ENCODE measurements around the gene PLTP.
A peak's percentile ranks its signal among the peaks of the same experiment; 100 is the strongest.

Gene PLTP

GRCh38 chr20:45948742-45949541, 37.0 kb upstream of the PLTP start:
- Histone ChIP-seq H3K4me2 (ENCODE audit: insufficient read depth, low read length, poor library complexity, severe bottlenecking) (no peak overlapping the region), H3K36me3 (replicated peaks in 1 of 2; ENCODE audit: control insufficient read depth in 2 of 2, insufficient read depth in 2 of 2, low read length in 2 of 2) (peaks cover 70 to 97% of the 10 kb centered on the region in 2 donors), H3K18ac (ENCODE audit: low read length) (no peak overlapping the region), H2BK5ac (ENCODE audit: low read length) (no peak overlapping the region), H4K8ac (ENCODE audit: low read depth, low read length) (no peak overlapping the region), H3K27ac (replicated peaks; ENCODE audit: low read length) (no peak overlapping the region), H4K91ac (ENCODE audit: low read depth, low read length, poor library complexity) (no peak overlapping the region), H2BK12ac (ENCODE audit: low read length) (no peak overlapping the region), H2BK120ac (ENCODE audit: low read depth, low read length) (no peak overlapping the region), H2BK15ac (ENCODE audit: low read length) (no peak overlapping the region), H3K4ac (ENCODE audit: low read length) (no peak overlapping the region), H3K4me1 (ENCODE audit: control insufficient read depth in 2 of 2, insufficient read depth in 1 of 2, low read depth in 1 of 2, low read length in 2 of 2) (no peaks in the 10 kb centered on the region), H2AK5ac (ENCODE audit: low read depth, low read length) (no peak overlapping the region), H3K4me3 (ENCODE audit: low read length in 2 of 2) (peak overlapping the region in 1 of 2 donors; percentile 8), H3K9ac (ENCODE audit: low read depth, low read length, poor library complexity) (no peak overlapping the region), H3K23ac (ENCODE audit: low read depth, low read length, poor library complexity) (peak overlapping the region; percentile 26), H3K14ac (ENCODE audit: low read length) (no peak overlapping the region), H3K79me1 (ENCODE audit: low read depth, low read length) (no peaks in the 10 kb centered on the region), H2AFZ (ENCODE audit: low read length) (no peak overlapping the region), H3K27me3 (ENCODE audit: control insufficient read depth in 3 of 3, insufficient read depth in 3 of 3, low read depth in 1 of 3, low read length in 3 of 3) (no peaks in the 10 kb centered on the region), H3K9me3 (replicated peaks in 1 of 2; ENCODE audit: control insufficient read depth in 2 of 2, insufficient read depth in 1 of 2, low read depth in 1 of 2, low read length in 2 of 2) (no peaks in the 10 kb centered on the region)
- no CpG with 5 or more reads among the region's 10 CpGs for WGBS, 2 donors (ENCODE audit: extremely low coverage in 2 of 2, insufficient read length in 2 of 2, insufficient replicate concordance in 1 of 2)
- DNase-seq (ENCODE audit: low spot score): no peak

GRCh38 chr20:45948261-45948733, 36.3 kb upstream of the PLTP start:
- Histone ChIP-seq H3K23ac (ENCODE audit: low read depth, low read length, poor library complexity) (no peak overlapping the region), H3K79me1 (ENCODE audit: low read depth, low read length) (no peaks in the 10 kb centered on the region), H4K8ac (ENCODE audit: low read depth, low read length) (no peak overlapping the region), H3K27me3 (ENCODE audit: control insufficient read depth in 3 of 3, insufficient read depth in 3 of 3, low read depth in 1 of 3, low read length in 3 of 3) (no peaks in the 10 kb centered on the region), H2BK120ac (ENCODE audit: low read depth, low read length) (no peak overlapping the region), H3K27ac (replicated peaks; ENCODE audit: low read length) (no peak overlapping the region), H4K91ac (ENCODE audit: low read depth, low read length, poor library complexity) (no peak overlapping the region), H3K4me2 (ENCODE audit: insufficient read depth, low read length, poor library complexity, severe bottlenecking) (no peak overlapping the region), H3K4me1 (ENCODE audit: control insufficient read depth in 2 of 2, insufficient read depth in 1 of 2, low read depth in 1 of 2, low read length in 2 of 2) (no peaks in the 10 kb centered on the region), H2BK15ac (ENCODE audit: low read length) (no peak overlapping the region), H3K4me3 (ENCODE audit: low read length in 2 of 2) (no peak overlapping the region), H3K9me3 (replicated peaks in 1 of 2; ENCODE audit: control insufficient read depth in 2 of 2, insufficient read depth in 1 of 2, low read depth in 1 of 2, low read length in 2 of 2) (no peaks in the 10 kb centered on the region), H2AK5ac (ENCODE audit: low read depth, low read length) (no peak overlapping the region), H2BK12ac (ENCODE audit: low read length) (no peak overlapping the region), H2AFZ (ENCODE audit: low read length) (no peak overlapping the region), H3K18ac (ENCODE audit: low read length) (no peak overlapping the region), H3K36me3 (replicated peaks in 1 of 2; ENCODE audit: control insufficient read depth in 2 of 2, insufficient read depth in 2 of 2, low read length in 2 of 2) (peaks cover 76 to 98% of the 10 kb centered on the region in 2 donors), H3K9ac (ENCODE audit: low read depth, low read length, poor library complexity) (no peak overlapping the region), H2BK5ac (ENCODE audit: low read length) (no peak overlapping the region), H3K4ac (ENCODE audit: low read length) (no peak overlapping the region), H3K14ac (ENCODE audit: low read length) (no peak overlapping the region)
- no CpG with 5 or more reads among the region's 7 CpGs for WGBS, 2 donors (ENCODE audit: extremely low coverage in 2 of 2, insufficient read length in 2 of 2, insufficient replicate concordance in 1 of 2)
- DNase-seq (ENCODE audit: low spot score): no peak

GRCh38 chr20:45947110-45947866, 35.3 kb upstream of the PLTP start:
- H3K4me1 ChIP-seq (ENCODE audit: control insufficient read depth in 2 of 2, insufficient read depth in 1 of 2, low read depth in 1 of 2, low read length in 2 of 2): no peaks in the 10 kb centered on the region
- no peak overlapping the region for H4K8ac ChIP-seq (ENCODE audit: low read depth, low read length)
- no peak overlapping the region for H3K4ac ChIP-seq (ENCODE audit: low read length)
- H3K4me3 ChIP-seq (ENCODE audit: low read length in 2 of 2): no peak overlapping the region
- H3K79me1 ChIP-seq (ENCODE audit: low read depth, low read length): no peaks in the 10 kb centered on the region
- no peaks in the 10 kb centered on the region for H3K9me3 ChIP-seq (replicated peaks in 1 of 2; ENCODE audit: control insufficient read depth in 2 of 2, insufficient read depth in 1 of 2, low read depth in 1 of 2, low read length in 2 of 2)
- no peak overlapping the region for H2BK120ac ChIP-seq (ENCODE audit: low read depth, low read length)
- H4K91ac ChIP-seq (ENCODE audit: low read depth, low read length, poor library complexity): no peak overlapping the region
- no CpG with 5 or more reads among the region's 29 CpGs for WGBS, 2 donors (ENCODE audit: extremely low coverage in 2 of 2, insufficient read length in 2 of 2, insufficient replicate concordance in 1 of 2)
- no peak overlapping the region for H2BK12ac ChIP-seq (ENCODE audit: low read length)
- H2BK15ac ChIP-seq (ENCODE audit: low read length): no peak overlapping the region
- H3K9ac ChIP-seq (ENCODE audit: low read depth, low read length, poor library complexity): peak overlapping the region; percentile 27
- H2AFZ ChIP-seq (ENCODE audit: low read length): no peak overlapping the region
- no peaks in the 10 kb centered on the region for H3K27me3 ChIP-seq (ENCODE audit: control insufficient read depth in 3 of 3, insufficient read depth in 3 of 3, low read depth in 1 of 3, low read length in 3 of 3)
- H2AK5ac ChIP-seq (ENCODE audit: low read depth, low read length): no peak overlapping the region
- H3K27ac ChIP-seq (replicated peaks; ENCODE audit: low read length): no peak overlapping the region
- DNase-seq (ENCODE audit: low spot score): no peak
- no peak overlapping the region for H3K4me2 ChIP-seq (ENCODE audit: insufficient read depth, low read length, poor library complexity, severe bottlenecking)
- no peak overlapping the region for H3K14ac ChIP-seq (ENCODE audit: low read length)
- H3K36me3 ChIP-seq (replicated peaks in 1 of 2; ENCODE audit: control insufficient read depth in 2 of 2, insufficient read depth in 2 of 2, low read length in 2 of 2): peaks cover 77 to 98% of the 10 kb centered on the region in 2 donors
- no peak overlapping the region for H3K18ac ChIP-seq (ENCODE audit: low read length)
- H3K23ac ChIP-seq (ENCODE audit: low read depth, low read length, poor library complexity): peak overlapping the region; percentile 20
- no peak overlapping the region for H2BK5ac ChIP-seq (ENCODE audit: low read length)
